HepG2 (cell line): ENCODE measurements around the gene FGF1. TPM values are rescaled to one million over a fixed set of nuclear protein-coding genes. Genes with fewer than 3 reads are reported as not detected.

Source experiments
- AHR ChIP-seq: IDR thresholded peaks from 2 replicates; pipeline ENCODE4 v1.6.1; 2018; ENCODE audit warnings: missing genetic modification reagents, missing compliant biosample characterization
- ASH2L ChIP-seq: fragments of 300-600, 200-600 bp; sonication (generic); IDR thresholded peaks from 2 replicates; pipeline ENCODE4 v1.7.0; 2017; ENCODE audit warnings: low read depth, mild to moderate bottlenecking, moderate library complexity, mixed read lengths, low read length; ENCODE audit not compliant: insufficient read length
- HOXA5 ChIP-seq: sonication (generic); formaldehyde crosslinking; IDR thresholded peaks from 2 replicates; pipeline ENCODE4 v1.4.0; 2020; ENCODE audit warnings: missing genetic modification reagents
- IKZF1 ChIP-seq: fragments of 450-650 bp; IDR thresholded peaks from 2 replicates; pipeline ENCODE4 v1.7.1; 2016
- IKZF4 ChIP-seq: sonication (generic); formaldehyde crosslinking; IDR thresholded peaks from 2 replicates; pipeline ENCODE4 v1.5.1; 2020; ENCODE audit warnings: borderline replicate concordance, mild to moderate bottlenecking, low read depth, missing genetic modification reagents; ENCODE audit errors: not compliant biosample characterization
- MYC ChIP-seq: sonication (generic); formaldehyde crosslinking; IDR thresholded peaks from 2 replicates; pipeline ENCODE4 v1.9.0; 2021; ENCODE audit warnings: missing genetic modification reagents, borderline replicate concordance
- NR1H2 ChIP-seq: sonication (generic); formaldehyde crosslinking; IDR thresholded peaks from 2 replicates; pipeline ENCODE4 v1.8.1; 2022; ENCODE audit warnings: low read depth, missing genetic modification reagents, borderline replicate concordance
- NR2F6 ChIP-seq, 2 experiments: IDR thresholded peaks; 2 replicates each; pipeline ENCODE4 v1.6.1; 2016; ENCODE audit warnings: antibody characterized with exemption in 1 of 2, mild to moderate bottlenecking in 1 of 2
- PPARG ChIP-seq: conservative IDR thresholded peaks from 2 replicates; pipeline ENCODE4 v1.6.1; 2016; ENCODE audit warnings: missing biosample characterization, missing genetic modification reagents
- RAD21 ChIP-seq: fragments of 450-650 bp; formaldehyde crosslinking; IDR thresholded peaks from 2 replicates; pipeline ENCODE4 v1.5.0; 2020; ENCODE audit warnings: mild to moderate bottlenecking
- RELA ChIP-seq: sonication (generic); formaldehyde crosslinking; IDR thresholded peaks from 2 replicates; pipeline ENCODE4 v1.4.0; 2020; ENCODE audit warnings: missing genetic modification reagents
- SALL1 ChIP-seq: sonication (generic); formaldehyde crosslinking; IDR thresholded peaks from 2 replicates; pipeline ENCODE4 v1.8.0; 2022; ENCODE audit warnings: mild to moderate bottlenecking, missing genetic modification reagents
- SMC3 ChIP-seq: IDR thresholded peaks from 2 replicates; pipeline ENCODE4 v1.6.1; 2011; ENCODE audit warnings: low read length, improper control_type of control experiment
- TBL1XR1 ChIP-seq: fragments of 150-350 bp; IDR thresholded peaks from 2 replicates; pipeline ENCODE4 v1.6.1; 2014; ENCODE audit warnings: borderline replicate concordance, low read length; ENCODE audit not compliant: partially characterized antibody
- ZBED4 ChIP-seq: sonication (generic); formaldehyde crosslinking; IDR thresholded peaks from 2 replicates; pipeline ENCODE4 v1.4.0; 2020; ENCODE audit warnings: missing genetic modification reagents, borderline replicate concordance
- ZMYM4 ChIP-seq: sonication (generic); formaldehyde crosslinking; IDR thresholded peaks from 2 replicates; pipeline ENCODE4 v1.8.1; 2023; ENCODE audit warnings: mild to moderate bottlenecking, missing genetic modification reagents
- ZNF124 ChIP-seq: sonication (generic); formaldehyde crosslinking; IDR thresholded peaks from 2 replicates; pipeline ENCODE4 v1.4.0; 2020; ENCODE audit warnings: missing genetic modification reagents
- ZNF275 ChIP-seq: sonication (generic); formaldehyde crosslinking; IDR thresholded peaks from 2 replicates; pipeline ENCODE4 v1.8.0; 2022; ENCODE audit warnings: missing genetic modification reagents, mild to moderate bottlenecking, inconsistent platforms, borderline replicate concordance
- ZNF512 ChIP-seq: sonication (generic); formaldehyde crosslinking; IDR thresholded peaks from 2 replicates; pipeline ENCODE4 v1.4.0; 2020; ENCODE audit warnings: mild to moderate bottlenecking, missing genetic modification reagents
- ZSCAN5A ChIP-seq: sonication (generic); formaldehyde crosslinking; IDR thresholded peaks from 2 replicates; pipeline ENCODE4 v1.8.0; 2022; ENCODE audit warnings: mild to moderate bottlenecking, missing genetic modification reagents, borderline replicate concordance
- polyA plus RNA-seq, 8 experiments: library from polyadenylated mRNA; depleted of rRNA in 3 of 8; stranded (reverse) in 7 of 8; unstranded in 1 of 8; fragments of >200 nt; fragmentation: Illumina TruSeq in 4 of 8; extraction: Trizol in 4 of 8; gene quantifications; 2 replicates each; pipeline versions ENCODE4 v1.2.1 to v1.2.3, GENCODE V29; 2011 to 2016; ENCODE audit warnings: low read depth in 4 of 8, missing spikeins in 1 of 8, mixed read lengths in 1 of 8; ENCODE audit not compliant: insufficient read depth in 1 of 8
- total RNA-seq, 5 experiments: library from RNA; depleted of rRNA; stranded (reverse); fragments of >200 nt; fragmentation: Illumina TruSeq; extraction: Trizol; gene quantifications; 2 replicates each; pipeline ENCODE4 v1.2.3, GENCODE V29; 2016; ENCODE audit warnings: low read depth in 1 of 5

The FGF1 gene
- total and polyA plus RNA-seq, 2 of the 13 experiments (the other 11 are each of a cell fraction or from before 2014, with no cell fraction given) = not detected

- TF ChIP-seq NR1H2 (CRISPR knock-in tag) (no peak), ZSCAN5A (CRISPR knock-in tag) (peak; percentile 45; the same call in 1 of the 2 replicates), ZNF512 (CRISPR knock-in tag) (no peak), IKZF1 (no peak), RAD21 (CRISPR knock-in tag) (peak; percentile 71), IKZF4 (CRISPR knock-in tag) (peak; percentile 74), ZBED4 (CRISPR knock-in tag) (peak; percentile 58; the same call in 1 of the 2 replicates), SMC3 (peak; percentile 47), SALL1 (CRISPR knock-in tag) (peak; percentile 62; the same call in 1 of the 2 replicates), HOXA5 (CRISPR knock-in tag) (no peak), RELA (CRISPR knock-in tag) (no peak), NR2F6 (IDR thresholded peaks at IDR 0.05) (no peak), NR2F6 (CRISPR knock-in tag; IDR thresholded peaks at IDR 0.05) (no peak), ZMYM4 (CRISPR knock-in tag) (peak; percentile 79), MYC (no peak), AHR (CRISPR knock-in tag) (no peak), ASH2L (peak; percentile 62), TBL1XR1 (no peak), ZNF275 (CRISPR knock-in tag) (no peak), PPARG (CRISPR knock-in tag) (no peak), ZNF124 (CRISPR knock-in tag) (peak; percentile 90)
These were observed 27.3 kb upstream of the FGF1 start (continued) for GRCh38 chr5:142713121-142713706.
